Fibroblast of lung (primary cell): ENCODE data around the gene PRDX5. TPM values are rescaled to one million over a fixed set of nuclear protein-coding genes. Genes with fewer than 3 reads are reported as not detected.
"Not testable (repeated sequence)": the region's sequence is repeated elsewhere in the genome, so short reads cannot be mapped to it uniquely, and the experiment has no call there.

Experiments
- DNase-seq, 2 donors: peaks; one replicate each; pipeline versions ENCODE4 v3.0.0 to v3.0.0-alpha.2; 2010; ENCODE audit warnings: low read depth in 2 of 2
- H2AFZ ChIP-seq: 2 replicates; pipeline ENCODE4 v1.5.1; 2012; ENCODE audit warnings: low read length, control low read depth, inconsistent platforms
- H3K27ac ChIP-seq: 2 replicates; pipeline ENCODE4 v1.5.1; 2011; ENCODE audit warnings: low read length, control low read depth; ENCODE audit not compliant: insufficient read depth
- H3K27me3 ChIP-seq: 2 replicates; pipeline ENCODE4 v1.5.1; 2011; ENCODE audit warnings: mild to moderate bottlenecking, low read length; ENCODE audit not compliant: control insufficient read depth, insufficient read depth
- H3K36me3 ChIP-seq: 2 replicates; pipeline ENCODE4 v1.5.1; 2011; ENCODE audit warnings: low read length; ENCODE audit not compliant: control insufficient read depth, insufficient read depth
- H3K4me1 ChIP-seq: 2 replicates; pipeline ENCODE4 v1.5.1; 2011; ENCODE audit warnings: low read length; ENCODE audit not compliant: control insufficient read depth, insufficient read depth; ENCODE audit errors: extremely low read depth
- H3K4me2 ChIP-seq: 2 replicates; pipeline ENCODE4 v1.5.1; 2011; ENCODE audit warnings: low read length, control low read depth; ENCODE audit not compliant: insufficient read depth; ENCODE audit errors: extremely low read depth
- H3K4me3 ChIP-seq, 4 experiments: fragments of 200-600 bp in 1 of 4; sonication (generic) in 1 of 4; replicated peaks in 1 of 4; 2 replicates each; pipeline ENCODE4 v1.5.1; 2011 to 2016; ENCODE audit warnings: low read length in 4 of 4, low read depth in 3 of 4, mild to moderate bottlenecking in 3 of 4, control low read depth in 2 of 4, inconsistent platforms in 1 of 4, mixed read lengths in 1 of 4; ENCODE audit not compliant: insufficient read depth in 1 of 4; ENCODE audit errors: control extremely low read depth in 1 of 4
- H3K79me2 ChIP-seq: 2 replicates; pipeline ENCODE4 v1.5.1; 2012; ENCODE audit warnings: mild to moderate bottlenecking, low read length, inconsistent platforms; ENCODE audit not compliant: control insufficient read depth, insufficient read depth
- H3K9ac ChIP-seq: 2 replicates; pipeline ENCODE4 v1.5.1; 2011; ENCODE audit warnings: mild to moderate bottlenecking, low read length, control low read depth; ENCODE audit not compliant: insufficient read depth
- H3K9me3 ChIP-seq: 2 replicates; pipeline ENCODE4 v1.5.1; 2012; ENCODE audit warnings: low read depth, low read length; ENCODE audit not compliant: control insufficient read depth, insufficient read depth
- H4K20me1 ChIP-seq: 2 replicates; pipeline ENCODE4 v1.5.1; 2011; ENCODE audit warnings: low read length; ENCODE audit not compliant: control insufficient read depth, insufficient read depth; ENCODE audit errors: extremely low read depth
- CTCF ChIP-seq, 2 donors: IDR thresholded peaks in 1 of 2; conservative IDR thresholded peaks in 1 of 2; 1 replicate in 1 of 2; 2 replicates in 1 of 2; pipeline ENCODE4 v1.5.1; 2011 to 2012; ENCODE audit warnings: low read length in 2 of 2, control low read depth in 1 of 2, inconsistent platforms in 1 of 2, low read depth in 1 of 2, mild to moderate bottlenecking in 1 of 2
- EZH2 ChIP-seq: IDR thresholded peaks from 2 replicates; pipeline ENCODE4 v1.5.1; 2012; ENCODE audit warnings: low read length, control low read depth, mild to moderate bottlenecking; ENCODE audit errors: missing control alignments
- polyA plus RNA-seq, 2 donors: library from polyadenylated mRNA; depleted of rRNA in 1 of 2; stranded (reverse) in 1 of 2; unstranded in 1 of 2; fragments of >200 nt; gene quantifications; 2 replicates each; pipeline ENCODE4 v1.2.1, GENCODE V29; 2011 to 2012; ENCODE audit warnings: missing spikeins in 1 of 2
- total RNA-seq: library from RNA; depleted of rRNA; stranded (reverse); fragments of >200 nt; gene quantifications from 2 replicates; pipeline ENCODE4 v1.2.1, GENCODE V29; 2014

The PRDX5 gene
- total and polyA plus RNA-seq, 2 donors (not counting 1 experiment from before 2014, with no cell fraction given), result 319 to 431 TPM

- no peaks in the 10 kb centered on the region for H4K20me1 ChIP-seq
- peak overlapping the region; percentile 8 for H2AFZ ChIP-seq
- H3K36me3 ChIP-seq, result peaks cover 2% of the 10 kb centered on the region
- no peaks in the 10 kb centered on the region for H3K9me3 ChIP-seq
- H3K27me3 ChIP-seq, result no peaks in the 10 kb centered on the region
- H3K9ac ChIP-seq, result peak overlapping the region; percentile 50
- peak overlapping the region; percentile 58 for H3K27ac ChIP-seq
- H3K4me3 ChIP-seq, result peak overlapping the region; percentile 67 to 72 (median 70)
- TF ChIP-seq CTCF (conservative IDR thresholded peaks at IDR 0.05 in 1 of 2, IDR thresholded peaks at IDR 0.05 in 1 of 2; ENCODE audit: low read depth in 1 of 2, low read length in 2 of 2) (peak; percentile 13 to 17), EZH2 (no peak)
- peaks cover 6% of the 10 kb centered on the region for H3K4me1 ChIP-seq
- H3K4me2 ChIP-seq, result peak overlapping the region; percentile 91
- peak; percentile 20 to 51 for DNase-seq
- H3K79me2 ChIP-seq, result peaks cover 3% of the 10 kb centered on the region
Measured at GRCh38 chr11:64305691-64306562, 12.0 kb upstream of the PRDX5 start.

- Histone ChIP-seq H4K20me1 (no peaks in the 10 kb centered on the region), H3K36me3 (peaks cover 2% of the 10 kb centered on the region), H3K9ac (peak overlapping the region; percentile 11), H2AFZ (peak overlapping the region; percentile 8), H3K4me1 (peaks cover 6% of the 10 kb centered on the region), H3K4me2 (peak overlapping the region; percentile 91), H3K27ac (no peak overlapping the region), H3K79me2 (peaks cover 3% of the 10 kb centered on the region), H3K4me3 (peak overlapping the region; percentile 67 to 72 (median 70)), H3K9me3 (no peaks in the 10 kb centered on the region), H3K27me3 (no peaks in the 10 kb centered on the region)
- TF ChIP-seq CTCF (conservative IDR thresholded peaks at IDR 0.05 in 1 of 2, IDR thresholded peaks at IDR 0.05 in 1 of 2; ENCODE audit: low read depth in 1 of 2, low read length in 2 of 2), result no peak
- no peak for TF ChIP-seq EZH2
- DNase-seq, result no peak
Measured at GRCh38 chr11:64306563-64306875, 11.4 kb upstream of the PRDX5 start.

- Histone ChIP-seq H2AFZ (no peak overlapping the region), H3K79me2 (peaks cover 3% of the 10 kb centered on the region), H3K27ac (no peak overlapping the region), H4K20me1 (no peaks in the 10 kb centered on the region), H3K36me3 (peaks cover 2% of the 10 kb centered on the region), H3K27me3 (no peaks in the 10 kb centered on the region), H3K9me3 (no peaks in the 10 kb centered on the region), H3K4me1 (peaks cover 6% of the 10 kb centered on the region), H3K4me3 (peak overlapping the region in 2 of 4 experiments; percentile 68 to 71), H3K4me2 (peak overlapping the region; percentile 91), H3K9ac (peak overlapping the region; percentile 13)
- no peak for DNase-seq
- TF ChIP-seq CTCF (conservative IDR thresholded peaks at IDR 0.05 in 1 of 2, IDR thresholded peaks at IDR 0.05 in 1 of 2; ENCODE audit: low read depth in 1 of 2, low read length in 2 of 2) (no peak), EZH2 (no peak)
Measured at GRCh38 chr11:64306876-64307622, 10.9 kb upstream of the PRDX5 start.

GRCh38 chr11:64307795-64308194, 10.1 kb upstream of the PRDX5 start:
- DNase-seq, H3K4me1 ChIP-seq, H3K4me3 ChIP-seq, H3K79me2 ChIP-seq, H4K20me1 ChIP-seq, H2AFZ ChIP-seq, H3K27ac ChIP-seq, H3K9me3 ChIP-seq, H3K4me2 ChIP-seq, H3K27me3 ChIP-seq, H3K9ac ChIP-seq, H3K36me3 ChIP-seq: not testable (repeated sequence)
